C4-2B (cell line): ENCODE data around the gene CRY2.

Experiments
- H3K27ac ChIP-seq: fragments of 450-650 bp; 2 replicates; pipeline ENCODE4 v1.5.1; 2017
- ZFX ChIP-seq: fragments of 450-650 bp; IDR thresholded peaks from 2 replicates; pipeline ENCODE4 v1.6.1; 2017
- TF ChIP-seq, protein P1 (sequence below): fragments of 450-650 bp; conservative IDR thresholded peaks from 2 replicates; pipeline ENCODE4 v1.5.1; 2017; ENCODE audit warnings: mild to moderate bottlenecking

CRY2 gene

GRCh38 chr11:45847911-45848316 is 639 bp downstream of the CRY2 start:
- peak overlapping the region; percentile 74 for H3K27ac ChIP-seq
- TF ChIP-seq ZFX = no peak

GRCh38 chr11:45848654-45849081 is 1.4 kb downstream of the CRY2 start:
- no peak for TF ChIP-seq ZFX
- TF ChIP-seq, protein P1, sequence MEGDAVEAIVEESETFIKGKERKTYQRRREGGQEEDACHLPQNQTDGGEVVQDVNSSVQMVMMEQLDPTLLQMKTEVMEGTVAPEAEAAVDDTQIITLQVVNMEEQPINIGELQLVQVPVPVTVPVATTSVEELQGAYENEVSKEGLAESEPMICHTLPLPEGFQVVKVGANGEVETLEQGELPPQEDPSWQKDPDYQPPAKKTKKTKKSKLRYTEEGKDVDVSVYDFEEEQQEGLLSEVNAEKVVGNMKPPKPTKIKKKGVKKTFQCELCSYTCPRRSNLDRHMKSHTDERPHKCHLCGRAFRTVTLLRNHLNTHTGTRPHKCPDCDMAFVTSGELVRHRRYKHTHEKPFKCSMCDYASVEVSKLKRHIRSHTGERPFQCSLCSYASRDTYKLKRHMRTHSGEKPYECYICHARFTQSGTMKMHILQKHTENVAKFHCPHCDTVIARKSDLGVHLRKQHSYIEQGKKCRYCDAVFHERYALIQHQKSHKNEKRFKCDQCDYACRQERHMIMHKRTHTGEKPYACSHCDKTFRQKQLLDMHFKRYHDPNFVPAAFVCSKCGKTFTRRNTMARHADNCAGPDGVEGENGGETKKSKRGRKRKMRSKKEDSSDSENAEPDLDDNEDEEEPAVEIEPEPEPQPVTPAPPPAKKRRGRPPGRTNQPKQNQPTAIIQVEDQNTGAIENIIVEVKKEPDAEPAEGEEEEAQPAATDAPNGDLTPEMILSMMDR = no peak
- peak overlapping the region; percentile 26; the same call in 1 of the 2 replicates for H3K27ac ChIP-seq

GRCh38 chr11:45850446-45850845 is 3.2 kb downstream of the CRY2 start:
- TF ChIP-seq, protein P1 = no peak
- no peak for TF ChIP-seq ZFX
- H3K27ac ChIP-seq = no peak overlapping the region

DNA sequence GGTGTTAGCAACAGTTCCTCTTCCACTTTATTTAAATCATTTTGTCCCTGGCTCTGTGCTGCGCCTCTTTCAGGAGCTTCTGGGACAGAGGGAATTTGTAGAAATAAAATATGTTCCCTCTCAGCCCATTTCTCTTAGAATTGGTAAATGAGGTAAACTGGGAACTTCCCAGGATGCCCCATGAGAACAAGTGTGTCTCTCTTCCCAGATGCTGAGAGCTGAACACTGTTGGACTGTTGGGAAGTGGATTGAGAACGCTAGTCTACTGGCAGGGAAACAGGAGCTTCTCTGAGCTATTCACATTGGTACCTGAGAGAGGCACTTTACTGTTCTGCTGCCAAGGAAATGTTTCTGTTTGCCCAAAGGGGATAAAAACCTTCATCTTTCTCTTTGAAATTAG is 4.0 kb downstream of the CRY2 start:
- TF ChIP-seq, protein P1 = no peak
- H3K27ac ChIP-seq = no peak overlapping the region

DNA sequence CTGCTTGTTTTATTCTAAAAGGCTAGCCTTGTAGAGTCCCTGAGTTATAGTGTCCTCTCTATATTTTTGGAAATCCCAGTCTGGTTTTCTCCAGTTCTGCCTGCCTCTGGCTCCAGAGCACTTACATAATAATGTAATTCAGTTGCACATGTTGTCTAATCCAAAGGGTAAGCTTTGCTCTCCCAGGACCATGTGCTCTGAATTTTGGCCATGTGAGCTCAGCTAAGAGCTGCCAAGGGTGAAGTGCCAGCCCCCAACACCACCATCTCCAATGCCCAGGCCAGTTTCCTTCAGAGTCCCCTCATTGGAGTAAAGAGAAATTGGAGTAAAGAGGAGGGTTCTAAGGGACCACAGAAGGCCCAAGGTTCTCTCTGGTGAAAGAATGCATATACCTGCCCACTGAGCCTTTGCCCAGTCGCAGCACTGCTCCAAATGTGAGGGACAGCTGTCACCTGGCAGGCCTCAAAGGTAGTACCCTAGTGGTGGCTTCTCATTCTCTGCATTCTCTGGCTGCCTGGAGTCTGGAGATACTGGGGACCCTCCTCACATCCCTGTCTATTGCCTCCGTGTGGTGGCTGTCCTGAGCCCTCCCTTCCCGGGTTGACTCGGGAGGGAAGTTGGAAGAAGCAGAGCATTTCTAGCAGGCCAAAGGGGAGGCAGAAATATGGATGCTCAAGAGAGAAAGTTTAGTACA is 4.9 kb downstream of the CRY2 start:
- no peak for TF ChIP-seq ZFX
- TF ChIP-seq, protein P1 = no peak

DNA sequence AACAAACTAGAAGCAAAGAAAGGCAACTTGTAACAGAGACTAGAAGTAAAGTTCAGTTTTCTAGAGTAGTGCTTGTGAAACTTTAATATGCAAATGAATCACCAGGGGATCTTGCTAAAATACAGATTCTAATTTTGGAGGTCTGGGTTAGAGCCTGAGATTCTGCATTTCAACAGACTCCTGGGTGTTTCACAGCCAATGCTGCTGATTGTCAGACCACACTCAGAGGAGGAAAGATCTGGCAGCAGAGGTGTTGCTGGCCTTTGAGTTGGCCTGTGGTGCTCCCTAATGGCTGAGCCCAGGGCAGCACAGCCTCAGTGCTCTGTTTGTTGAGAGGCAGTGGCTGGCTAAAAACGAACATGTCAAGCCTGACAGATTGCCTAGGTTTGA is 5.4 kb downstream of the CRY2 start:
- H3K27ac ChIP-seq = no peak overlapping the region
- TF ChIP-seq, protein P1 = no peak
- TF ChIP-seq ZFX = no peak

More for the DNA sequence above, 4.9 kb downstream of the CRY2 start:
- no peak overlapping the region for H3K27ac ChIP-seq

- no peak overlapping the region for H3K27ac ChIP-seq
These were observed 6.3 kb downstream of the CRY2 start for GRCh38 chr11:45853332-45854219.

More at GRCh38 chr11:45853332-45854219, 6.3 kb downstream of the CRY2 start:
- TF ChIP-seq, protein P1 = no peak
- no peak for TF ChIP-seq ZFX
